H9 (cell line): Measurements from ENCODE around the gene ZMYND11. TPM values are rescaled to one million over a fixed set of nuclear protein-coding genes. Genes with fewer than 3 reads are reported as not detected.

ENCODE experiments used
- DNase-seq: peaks from one replicate; pipeline ENCODE4 v3.0.0-alpha.2; 2017
- H2AFZ ChIP-seq: one replicate; pipeline ENCODE4 v1.6.1; 2013; ENCODE audit warnings: mild to moderate bottlenecking, low read length, control low read depth, moderate library complexity
- H2AK5ac ChIP-seq: 2 replicates; pipeline ENCODE4 v1.6.1; 2013; ENCODE audit warnings: low read length, control low read depth, mixed read lengths; ENCODE audit not compliant: insufficient read length
- H2BK120ac ChIP-seq: one replicate; pipeline ENCODE4 v1.6.1; 2013; ENCODE audit warnings: low read depth, mild to moderate bottlenecking, low read length, control low read depth, inconsistent platforms; ENCODE audit not compliant: poor library complexity, severe bottlenecking
- H2BK12ac ChIP-seq: 2 replicates; pipeline ENCODE4 v1.6.1; 2013; ENCODE audit warnings: low read length, control low read depth, mixed read lengths, low read depth; ENCODE audit not compliant: insufficient read length
- H2BK15ac ChIP-seq: 2 replicates; pipeline ENCODE4 v1.6.1; 2013; ENCODE audit warnings: low read depth, low read length, control low read depth
- H2BK20ac ChIP-seq: one replicate; pipeline ENCODE4 v1.6.1; 2013; ENCODE audit warnings: low read depth, mild to moderate bottlenecking, low read length, control low read depth, inconsistent platforms; ENCODE audit not compliant: poor library complexity, severe bottlenecking
- H2BK5ac ChIP-seq: 2 replicates; pipeline ENCODE4 v1.6.1; 2013; ENCODE audit warnings: low read length, control low read depth, mixed read lengths; ENCODE audit not compliant: insufficient read length
- H3K14ac ChIP-seq: 2 replicates; pipeline ENCODE4 v1.6.1; 2013; ENCODE audit warnings: low read length, control low read depth; ENCODE audit not compliant: insufficient read depth
- H3K18ac ChIP-seq: 2 replicates; pipeline ENCODE4 v1.6.1; 2013; ENCODE audit warnings: low read depth, mild to moderate bottlenecking, mixed read lengths, low read length, control low read depth; ENCODE audit not compliant: insufficient read length
- H3K23ac ChIP-seq: 2 replicates; pipeline ENCODE4 v1.6.1; 2013; ENCODE audit warnings: low read length, control low read depth, mixed read lengths, low read depth; ENCODE audit not compliant: insufficient read length
- H3K23me2 ChIP-seq: 2 replicates; pipeline ENCODE4 v1.6.1; 2013; ENCODE audit warnings: low read depth, mild to moderate bottlenecking, mixed read lengths, low read length, control low read depth; ENCODE audit not compliant: insufficient read length, poor library complexity, severe bottlenecking
- H3K27ac ChIP-seq: 2 replicates; pipeline ENCODE4 v1.5.1; 2013; ENCODE audit warnings: low read length, control low read depth, mixed read lengths, low read depth; ENCODE audit not compliant: insufficient read length
- H3K27me3 ChIP-seq: 2 replicates; pipeline ENCODE4 v1.6.1; 2013; ENCODE audit warnings: low read length, control low read depth, inconsistent platforms; ENCODE audit not compliant: insufficient read depth
- H3K4ac ChIP-seq: 2 replicates; pipeline ENCODE4 v1.6.1; 2013; ENCODE audit warnings: low read depth, mild to moderate bottlenecking, control low read depth, inconsistent platforms, low read length, moderate library complexity
- H3K4me1 ChIP-seq: 2 replicates; pipeline ENCODE4 v1.6.1; 2013; ENCODE audit warnings: low read length, control low read depth, inconsistent platforms; ENCODE audit not compliant: insufficient read depth
- H3K4me2 ChIP-seq: 2 replicates; pipeline ENCODE4 v1.6.1; 2013; ENCODE audit warnings: low read length, control low read depth, mixed read lengths; ENCODE audit not compliant: insufficient read length, insufficient read depth
- H3K56ac ChIP-seq: 2 replicates; pipeline ENCODE4 v1.6.1; 2013; ENCODE audit warnings: low read depth, mild to moderate bottlenecking, mixed read lengths, low read length, control low read depth; ENCODE audit not compliant: insufficient read length
- H3K79me1 ChIP-seq: 2 replicates; pipeline ENCODE4 v1.6.1; 2013; ENCODE audit warnings: low read depth, mild to moderate bottlenecking, moderate library complexity, low read length, control low read depth, inconsistent platforms; ENCODE audit not compliant: insufficient read depth, poor library complexity, severe bottlenecking
- H3K79me2 ChIP-seq: 2 replicates; pipeline ENCODE4 v1.6.1; 2013; ENCODE audit warnings: low read length, control low read depth, inconsistent platforms; ENCODE audit not compliant: insufficient read depth
- H3K9ac ChIP-seq: 2 replicates; pipeline ENCODE4 v1.6.1; 2013; ENCODE audit warnings: low read length, control low read depth, mixed read lengths; ENCODE audit not compliant: insufficient read length; ENCODE audit errors: extremely low read depth
- H3K9me3 ChIP-seq: one replicate; pipeline ENCODE4 v1.6.1; 2013; ENCODE audit warnings: low read depth, low read length, inconsistent platforms; ENCODE audit not compliant: control insufficient read depth
- H3T11ph ChIP-seq: one replicate; pipeline ENCODE4 v1.6.1; 2013; ENCODE audit warnings: mild to moderate bottlenecking, low read length, control low read depth, inconsistent platforms
- H4K20me1 ChIP-seq: one replicate; pipeline ENCODE4 v1.6.1; 2013; ENCODE audit not compliant: control insufficient read depth, insufficient read length, insufficient read depth
- H4K5ac ChIP-seq: 2 replicates; pipeline ENCODE4 v1.6.1; 2013; ENCODE audit warnings: low read depth, mild to moderate bottlenecking, mixed read lengths, low read length, control low read depth; ENCODE audit not compliant: insufficient read length
- H4K8ac ChIP-seq: replicated peaks from 2 replicates; pipeline ENCODE4 v1.6.1; 2013; ENCODE audit warnings: low read length, control low read depth, mixed read lengths, low read depth; ENCODE audit not compliant: insufficient read length
- H4K91ac ChIP-seq: 2 replicates; pipeline ENCODE4 v1.6.1; 2013; ENCODE audit warnings: low read depth, mild to moderate bottlenecking, moderate library complexity, mixed read lengths, low read length, control low read depth; ENCODE audit not compliant: insufficient read length
- H3K27ac Mint-ChIP-seq, 3 experiments: 2 replicates in 2 of 3; 3 replicates in 1 of 3; pipeline ENCODE4 v1.8.0; 2020 to 2021; ENCODE audit warnings: mixed read lengths in 3 of 3, mild to moderate bottlenecking in 1 of 3, moderate library complexity in 1 of 3
- H3K27me3 Mint-ChIP-seq: 2 replicates; pipeline ENCODE4 v1.8.0; 2021; ENCODE audit warnings: low read depth, mild to moderate bottlenecking, moderate library complexity, mixed read lengths
- H3K36me3 Mint-ChIP-seq, 3 experiments: 2 replicates in 2 of 3; 3 replicates in 1 of 3; pipeline ENCODE4 v1.8.0; 2020 to 2021; ENCODE audit warnings: low read depth in 3 of 3, mixed read lengths in 3 of 3; ENCODE audit not compliant: insufficient read depth in 1 of 3
- H3K4me1 Mint-ChIP-seq, 2 experiments: 2 replicates each; pipeline ENCODE4 v1.8.0; 2020; ENCODE audit warnings: mixed read lengths in 2 of 2
- H3K4me3 Mint-ChIP-seq, 2 experiments: 2 replicates in 1 of 2; 3 replicates in 1 of 2; pipeline ENCODE4 v1.8.0; 2020 to 2021; ENCODE audit warnings: mild to moderate bottlenecking in 2 of 2, mixed read lengths in 2 of 2, moderate library complexity in 1 of 2
- H3K9me3 Mint-ChIP-seq, 2 experiments: 2 replicates in 1 of 2; 3 replicates in 1 of 2; pipeline ENCODE4 v1.8.0; 2020; ENCODE audit warnings: mild to moderate bottlenecking in 2 of 2, mixed read lengths in 2 of 2, moderate library complexity in 1 of 2
- total RNA-seq: library from RNA; stranded (reverse); gene quantifications from 2 replicates; pipeline ENCODE4 v1.2.1, GENCODE V29; 2021
- TF ChIP-seq, protein P1 (sequence below): fragments of 200-600 bp; sonication (generic); conservative IDR thresholded peaks from 3 replicates; pipeline ENCODE4 v1.8.0; 2021; ENCODE audit warnings: antibody characterized with exemption, mild to moderate bottlenecking

ZMYND11 gene
- total RNA-seq, 1 experiment from 2014 or later, result 33.7 TPM

DNA sequence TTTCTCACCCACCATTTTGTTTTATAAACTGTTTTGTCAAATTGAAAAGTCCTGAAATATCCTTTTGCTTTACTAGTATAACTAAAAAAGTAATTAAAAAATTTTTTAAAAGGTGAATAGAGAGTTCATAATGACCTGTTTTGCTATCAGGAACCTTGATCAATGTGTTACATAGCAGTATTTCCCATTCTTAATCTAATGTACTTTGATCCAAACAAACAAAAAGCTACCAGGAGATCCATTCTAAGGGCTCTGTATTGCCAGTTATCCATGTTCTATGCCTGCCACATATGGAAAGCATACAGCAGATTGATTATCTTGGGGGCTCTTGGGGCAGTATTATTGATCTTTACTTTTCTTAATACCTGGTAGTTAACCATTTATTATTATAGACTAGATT lies 32.1 kb downstream of the ZMYND11 start:
- Histone ChIP-seq H3K4me1 (no peaks in the 10 kb centered on the region; the same call in 1 of the 2 replicates), H4K20me1 (no peaks in the 10 kb centered on the region), H4K8ac (no peak overlapping the region), H3K9me3 (no peaks in the 10 kb centered on the region), H3K56ac (no peak overlapping the region), H2AFZ (no peak overlapping the region), H3K4ac (no peak overlapping the region), H3K14ac (no peak overlapping the region), H3K18ac (no peak overlapping the region), H4K5ac (no peak overlapping the region), H3T11ph (no peak overlapping the region), H3K27me3 (no peaks in the 10 kb centered on the region), H3K79me2 (no peaks in the 10 kb centered on the region), H2BK5ac (no peak overlapping the region), H2BK20ac (no peak overlapping the region), H2BK15ac (no peak overlapping the region), H3K4me2 (no peak overlapping the region), H2BK120ac (no peak overlapping the region), H3K27ac (no peak overlapping the region), H2BK12ac (no peak overlapping the region), H3K79me1 (no peaks in the 10 kb centered on the region), H3K23me2 (no peaks in the 10 kb centered on the region), H3K9ac (no peak overlapping the region), H3K23ac (no peak overlapping the region), H2AK5ac (no peak overlapping the region), H4K91ac (no peak overlapping the region)
- H3K4me3 Mint-ChIP-seq, result no peak overlapping the region
- H3K4me1 Mint-ChIP-seq, result peaks cover 10 to 17% of the 10 kb centered on the region in 2 experiments
- H3K27ac Mint-ChIP-seq, result no peak overlapping the region
- H3K36me3 Mint-ChIP-seq, result peaks cover 0 to 18% (median 13%) of the 10 kb centered on the region in 3 experiments; a peak in 5 of 7 replicates
- H3K27me3 Mint-ChIP-seq, result no peaks in the 10 kb centered on the region
- TF ChIP-seq, protein P1, sequence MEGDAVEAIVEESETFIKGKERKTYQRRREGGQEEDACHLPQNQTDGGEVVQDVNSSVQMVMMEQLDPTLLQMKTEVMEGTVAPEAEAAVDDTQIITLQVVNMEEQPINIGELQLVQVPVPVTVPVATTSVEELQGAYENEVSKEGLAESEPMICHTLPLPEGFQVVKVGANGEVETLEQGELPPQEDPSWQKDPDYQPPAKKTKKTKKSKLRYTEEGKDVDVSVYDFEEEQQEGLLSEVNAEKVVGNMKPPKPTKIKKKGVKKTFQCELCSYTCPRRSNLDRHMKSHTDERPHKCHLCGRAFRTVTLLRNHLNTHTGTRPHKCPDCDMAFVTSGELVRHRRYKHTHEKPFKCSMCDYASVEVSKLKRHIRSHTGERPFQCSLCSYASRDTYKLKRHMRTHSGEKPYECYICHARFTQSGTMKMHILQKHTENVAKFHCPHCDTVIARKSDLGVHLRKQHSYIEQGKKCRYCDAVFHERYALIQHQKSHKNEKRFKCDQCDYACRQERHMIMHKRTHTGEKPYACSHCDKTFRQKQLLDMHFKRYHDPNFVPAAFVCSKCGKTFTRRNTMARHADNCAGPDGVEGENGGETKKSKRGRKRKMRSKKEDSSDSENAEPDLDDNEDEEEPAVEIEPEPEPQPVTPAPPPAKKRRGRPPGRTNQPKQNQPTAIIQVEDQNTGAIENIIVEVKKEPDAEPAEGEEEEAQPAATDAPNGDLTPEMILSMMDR, result no peak
- no peak for DNase-seq
- peaks cover 6 to 14% of the 10 kb centered on the region in 2 experiments; a peak in 3 of 5 replicates for H3K9me3 Mint-ChIP-seq
